NOMO-1 treated with DMSO at 0.1 percent for 48 hours (cell line): Measurements from ENCODE around the gene CSNK2A3.
A peak's percentile ranks its signal among the peaks of the same experiment; 100 is the strongest.

ENCODE experiments used
- DNase-seq: peaks from one replicate; lab custom pipeline; 2025; ENCODE audit not compliant: unreplicated experiment; lab: John Stamatoyannopoulos, UW

Gene CSNK2A3

GRCh38 chr11:11338304-11338703 lies 14.7 kb downstream of the CSNK2A3 start:
- DNase-seq: no peak

- DNase-seq: no peak
Observed at GRCh38 chr11:11336664-11337063, 16.4 kb downstream of the CSNK2A3 start.

- DNase-seq: no peak
Observed at GRCh38 chr11:11335043-11335442, 18.0 kb downstream of the CSNK2A3 start.

- DNase-seq: no peak
Observed at GRCh38 chr11:11334607-11335006, 18.4 kb downstream of the CSNK2A3 start.

GRCh38 chr11:11332141-11332710 lies 20.8 kb downstream of the CSNK2A3 start:
- no peak for DNase-seq

- no peak for DNase-seq
Observed at GRCh38 chr11:11329062-11329806, 23.8 kb downstream of the CSNK2A3 start.

- DNase-seq: no peak
Observed at GRCh38 chr11:11324090-11324489, 29.0 kb downstream of the CSNK2A3 start.

- no peak for DNase-seq
Observed at GRCh38 chr11:11322101-11322500, 30.9 kb downstream of the CSNK2A3 start.

- no peak for DNase-seq
Observed at GRCh38 chr11:11320825-11321224, 32.2 kb downstream of the CSNK2A3 start.

GRCh38 chr11:11318961-11319360 lies 34.1 kb downstream of the CSNK2A3 start:
- DNase-seq: peak; percentile 97

GRCh38 chr11:11318461-11318860 lies 34.6 kb downstream of the CSNK2A3 start:
- DNase-seq: no peak

- no peak for DNase-seq
Observed at GRCh38 chr11:11316651-11317230, 36.3 kb downstream of the CSNK2A3 start.

GRCh38 chr11:11313902-11314692 lies 39.0 kb downstream of the CSNK2A3 start:
- no peak for DNase-seq

- DNase-seq: peak; percentile 60
Observed at GRCh38 chr11:11313426-11313825, 39.6 kb downstream of the CSNK2A3 start.

GRCh38 chr11:11312738-11313137 lies 40.3 kb downstream of the CSNK2A3 start:
- no peak for DNase-seq

- peak; percentile 97 for DNase-seq
Observed at GRCh38 chr11:11311169-11311568, 41.9 kb downstream of the CSNK2A3 start.

GRCh38 chr11:11309906-11310305 lies 43.1 kb downstream of the CSNK2A3 start:
- no peak for DNase-seq

GRCh38 chr11:11308249-11308648 lies 44.8 kb downstream of the CSNK2A3 start:
- no peak for DNase-seq

GRCh38 chr11:11306855-11307254 lies 46.2 kb downstream of the CSNK2A3 start:
- no peak for DNase-seq

- DNase-seq: no peak
Observed at GRCh38 chr11:11304550-11304949, 48.5 kb downstream of the CSNK2A3 start.

GRCh38 chr11:11302565-11302964 lies 50.5 kb downstream of the CSNK2A3 start:
- DNase-seq: no peak
